ENCODE results near the gene ADCY5.

- TF ChIP-seq, protein P1, sequence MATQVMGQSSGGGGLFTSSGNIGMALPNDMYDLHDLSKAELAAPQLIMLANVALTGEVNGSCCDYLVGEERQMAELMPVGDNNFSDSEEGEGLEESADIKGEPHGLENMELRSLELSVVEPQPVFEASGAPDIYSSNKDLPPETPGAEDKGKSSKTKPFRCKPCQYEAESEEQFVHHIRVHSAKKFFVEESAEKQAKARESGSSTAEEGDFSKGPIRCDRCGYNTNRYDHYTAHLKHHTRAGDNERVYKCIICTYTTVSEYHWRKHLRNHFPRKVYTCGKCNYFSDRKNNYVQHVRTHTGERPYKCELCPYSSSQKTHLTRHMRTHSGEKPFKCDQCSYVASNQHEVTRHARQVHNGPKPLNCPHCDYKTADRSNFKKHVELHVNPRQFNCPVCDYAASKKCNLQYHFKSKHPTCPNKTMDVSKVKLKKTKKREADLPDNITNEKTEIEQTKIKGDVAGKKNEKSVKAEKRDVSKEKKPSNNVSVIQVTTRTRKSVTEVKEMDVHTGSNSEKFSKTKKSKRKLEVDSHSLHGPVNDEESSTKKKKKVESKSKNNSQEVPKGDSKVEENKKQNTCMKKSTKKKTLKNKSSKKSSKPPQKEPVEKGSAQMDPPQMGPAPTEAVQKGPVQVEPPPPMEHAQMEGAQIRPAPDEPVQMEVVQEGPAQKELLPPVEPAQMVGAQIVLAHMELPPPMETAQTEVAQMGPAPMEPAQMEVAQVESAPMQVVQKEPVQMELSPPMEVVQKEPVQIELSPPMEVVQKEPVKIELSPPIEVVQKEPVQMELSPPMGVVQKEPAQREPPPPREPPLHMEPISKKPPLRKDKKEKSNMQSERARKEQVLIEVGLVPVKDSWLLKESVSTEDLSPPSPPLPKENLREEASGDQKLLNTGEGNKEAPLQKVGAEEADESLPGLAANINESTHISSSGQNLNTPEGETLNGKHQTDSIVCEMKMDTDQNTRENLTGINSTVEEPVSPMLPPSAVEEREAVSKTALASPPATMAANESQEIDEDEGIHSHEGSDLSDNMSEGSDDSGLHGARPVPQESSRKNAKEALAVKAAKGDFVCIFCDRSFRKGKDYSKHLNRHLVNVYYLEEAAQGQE (tag by site-specific recombination; IDR thresholded peaks at IDR 0.05), result no peak
- TF ChIP-seq AEBP2 (tag by site-specific recombination; IDR thresholded peaks at IDR 0.05; ENCODE audit: borderline replicate concordance) (no peak), ZNF280D (tag by site-specific recombination; IDR thresholded peaks at IDR 0.05) (no peak), ZBTB17 (tag by site-specific recombination; IDR thresholded peaks at IDR 0.05) (no peak), ZNF248 (tag by site-specific recombination; IDR thresholded peaks at IDR 0.05) (no peak), ZNF777 (tag by site-specific recombination; IDR thresholded peaks at IDR 0.05; ENCODE audit: borderline replicate concordance) (no peak), ZBTB7A (tag by site-specific recombination; IDR thresholded peaks at IDR 0.05; ENCODE audit: low read depth) (no peak), ZNF623 (tag by site-specific recombination; IDR thresholded peaks at IDR 0.05) (no peak), ZNF274 (IDR thresholded peaks at IDR 0.05; ENCODE audit: low read length) (no peak), ZNF274 (tag by site-specific recombination; IDR thresholded peaks at IDR 0.05; ENCODE audit: borderline replicate concordance) (no peak)
- TF ChIP-seq, protein P2, sequence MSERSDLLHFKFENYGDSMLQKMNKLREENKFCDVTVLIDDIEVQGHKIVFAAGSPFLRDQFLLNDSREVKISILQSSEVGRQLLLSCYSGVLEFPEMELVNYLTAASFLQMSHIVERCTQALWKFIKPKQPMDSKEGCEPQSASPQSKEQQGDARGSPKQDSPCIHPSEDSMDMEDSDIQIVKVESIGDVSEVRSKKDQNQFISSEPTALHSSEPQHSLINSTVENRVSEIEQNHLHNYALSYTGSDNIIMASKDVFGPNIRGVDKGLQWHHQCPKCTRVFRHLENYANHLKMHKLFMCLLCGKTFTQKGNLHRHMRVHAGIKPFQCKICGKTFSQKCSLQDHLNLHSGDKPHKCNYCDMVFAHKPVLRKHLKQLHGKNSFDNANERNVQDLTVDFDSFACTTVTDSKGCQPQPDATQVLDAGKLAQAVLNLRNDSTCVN (tag by site-specific recombination; optimal IDR thresholded peaks at IDR 0.05), result no peak
- TF ChIP-seq, protein P3, sequence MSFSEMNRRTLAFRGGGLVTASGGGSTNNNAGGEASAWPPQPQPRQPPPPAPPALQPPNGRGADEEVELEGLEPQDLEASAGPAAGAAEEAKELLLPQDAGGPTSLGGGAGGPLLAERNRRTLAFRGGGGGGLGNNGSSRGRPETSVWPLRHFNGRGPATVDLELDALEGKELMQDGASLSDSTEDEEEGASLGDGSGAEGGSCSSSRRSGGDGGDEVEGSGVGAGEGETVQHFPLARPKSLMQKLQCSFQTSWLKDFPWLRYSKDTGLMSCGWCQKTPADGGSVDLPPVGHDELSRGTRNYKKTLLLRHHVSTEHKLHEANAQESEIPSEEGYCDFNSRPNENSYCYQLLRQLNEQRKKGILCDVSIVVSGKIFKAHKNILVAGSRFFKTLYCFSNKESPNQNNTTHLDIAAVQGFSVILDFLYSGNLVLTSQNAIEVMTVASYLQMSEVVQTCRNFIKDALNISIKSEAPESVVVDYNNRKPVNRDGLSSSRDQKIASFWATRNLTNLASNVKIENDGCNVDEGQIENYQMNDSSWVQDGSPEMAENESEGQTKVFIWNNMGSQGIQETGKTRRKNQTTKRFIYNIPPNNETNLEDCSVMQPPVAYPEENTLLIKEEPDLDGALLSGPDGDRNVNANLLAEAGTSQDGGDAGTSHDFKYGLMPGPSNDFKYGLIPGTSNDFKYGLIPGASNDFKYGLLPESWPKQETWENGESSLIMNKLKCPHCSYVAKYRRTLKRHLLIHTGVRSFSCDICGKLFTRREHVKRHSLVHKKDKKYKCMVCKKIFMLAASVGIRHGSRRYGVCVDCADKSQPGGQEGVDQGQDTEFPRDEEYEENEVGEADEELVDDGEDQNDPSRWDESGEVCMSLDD (tag by site-specific recombination; IDR thresholded peaks at IDR 0.05), result no peak
- TF ChIP-seq, protein P4, sequence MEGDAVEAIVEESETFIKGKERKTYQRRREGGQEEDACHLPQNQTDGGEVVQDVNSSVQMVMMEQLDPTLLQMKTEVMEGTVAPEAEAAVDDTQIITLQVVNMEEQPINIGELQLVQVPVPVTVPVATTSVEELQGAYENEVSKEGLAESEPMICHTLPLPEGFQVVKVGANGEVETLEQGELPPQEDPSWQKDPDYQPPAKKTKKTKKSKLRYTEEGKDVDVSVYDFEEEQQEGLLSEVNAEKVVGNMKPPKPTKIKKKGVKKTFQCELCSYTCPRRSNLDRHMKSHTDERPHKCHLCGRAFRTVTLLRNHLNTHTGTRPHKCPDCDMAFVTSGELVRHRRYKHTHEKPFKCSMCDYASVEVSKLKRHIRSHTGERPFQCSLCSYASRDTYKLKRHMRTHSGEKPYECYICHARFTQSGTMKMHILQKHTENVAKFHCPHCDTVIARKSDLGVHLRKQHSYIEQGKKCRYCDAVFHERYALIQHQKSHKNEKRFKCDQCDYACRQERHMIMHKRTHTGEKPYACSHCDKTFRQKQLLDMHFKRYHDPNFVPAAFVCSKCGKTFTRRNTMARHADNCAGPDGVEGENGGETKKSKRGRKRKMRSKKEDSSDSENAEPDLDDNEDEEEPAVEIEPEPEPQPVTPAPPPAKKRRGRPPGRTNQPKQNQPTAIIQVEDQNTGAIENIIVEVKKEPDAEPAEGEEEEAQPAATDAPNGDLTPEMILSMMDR (tag by site-specific recombination; IDR thresholded peaks at IDR 0.05), result no peak
- TF ChIP-seq, protein P5, sequence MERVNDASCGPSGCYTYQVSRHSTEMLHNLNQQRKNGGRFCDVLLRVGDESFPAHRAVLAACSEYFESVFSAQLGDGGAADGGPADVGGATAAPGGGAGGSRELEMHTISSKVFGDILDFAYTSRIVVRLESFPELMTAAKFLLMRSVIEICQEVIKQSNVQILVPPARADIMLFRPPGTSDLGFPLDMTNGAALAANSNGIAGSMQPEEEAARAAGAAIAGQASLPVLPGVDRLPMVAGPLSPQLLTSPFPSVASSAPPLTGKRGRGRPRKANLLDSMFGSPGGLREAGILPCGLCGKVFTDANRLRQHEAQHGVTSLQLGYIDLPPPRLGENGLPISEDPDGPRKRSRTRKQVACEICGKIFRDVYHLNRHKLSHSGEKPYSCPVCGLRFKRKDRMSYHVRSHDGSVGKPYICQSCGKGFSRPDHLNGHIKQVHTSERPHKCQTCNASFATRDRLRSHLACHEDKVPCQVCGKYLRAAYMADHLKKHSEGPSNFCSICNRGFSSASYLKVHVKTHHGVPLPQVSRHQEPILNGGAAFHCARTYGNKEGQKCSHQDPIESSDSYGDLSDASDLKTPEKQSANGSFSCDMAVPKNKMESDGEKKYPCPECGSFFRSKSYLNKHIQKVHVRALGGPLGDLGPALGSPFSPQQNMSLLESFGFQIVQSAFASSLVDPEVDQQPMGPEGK (tag by site-specific recombination; IDR thresholded peaks at IDR 0.05), result no peak
Measured at GRCh38 chr3:123380261-123380660, 68.6 kb downstream of the ADCY5 start.
